ENCODE data around the gene IFT52.
"Not testable (repeated sequence)": the region's sequence is repeated elsewhere in the genome, so short reads cannot be mapped to it uniquely, and the experiment has no call there.

Gene IFT52

DNA sequence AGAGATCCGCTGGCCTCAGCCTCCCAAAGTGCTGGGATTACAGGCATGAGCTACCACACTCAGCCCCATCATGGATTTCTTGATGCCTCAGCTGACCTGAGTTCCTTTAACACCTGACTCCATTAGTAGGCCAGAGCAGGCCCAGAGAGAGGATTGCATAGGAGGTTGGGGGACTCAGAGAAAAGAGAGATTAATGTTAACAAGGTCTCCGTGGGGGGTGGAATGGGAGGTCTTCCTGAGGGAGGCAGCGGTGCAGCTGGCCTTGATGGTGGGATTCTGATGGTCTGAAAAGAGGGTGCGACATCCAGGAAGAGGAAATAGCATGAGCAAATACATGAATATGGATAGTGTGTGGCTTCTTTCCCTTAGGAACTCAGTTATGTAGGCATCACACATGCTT lies 22.0 kb upstream of the IFT52 start:
- DNase-seq, result no peak

DNA sequence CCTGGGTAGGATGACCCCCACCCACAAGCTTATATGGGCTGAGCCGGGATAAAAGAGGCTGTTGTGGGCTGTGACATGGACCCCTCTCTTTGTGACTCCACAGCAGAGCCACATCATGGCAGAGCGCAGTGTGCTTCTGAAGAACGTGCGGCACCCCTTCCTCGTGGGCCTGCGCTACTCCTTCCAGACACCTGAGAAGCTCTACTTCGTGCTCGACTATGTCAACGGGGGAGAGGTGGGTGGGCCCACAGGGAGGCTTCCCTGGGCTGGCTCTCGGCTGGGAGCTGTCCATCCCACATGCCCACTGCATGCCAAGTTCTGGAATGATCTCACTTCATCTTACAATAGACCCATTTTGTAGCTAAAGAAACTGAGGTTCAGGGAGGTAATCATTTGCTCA lies 21.5 kb upstream of the IFT52 start:
- DNase-seq, result no peak

DNA sequence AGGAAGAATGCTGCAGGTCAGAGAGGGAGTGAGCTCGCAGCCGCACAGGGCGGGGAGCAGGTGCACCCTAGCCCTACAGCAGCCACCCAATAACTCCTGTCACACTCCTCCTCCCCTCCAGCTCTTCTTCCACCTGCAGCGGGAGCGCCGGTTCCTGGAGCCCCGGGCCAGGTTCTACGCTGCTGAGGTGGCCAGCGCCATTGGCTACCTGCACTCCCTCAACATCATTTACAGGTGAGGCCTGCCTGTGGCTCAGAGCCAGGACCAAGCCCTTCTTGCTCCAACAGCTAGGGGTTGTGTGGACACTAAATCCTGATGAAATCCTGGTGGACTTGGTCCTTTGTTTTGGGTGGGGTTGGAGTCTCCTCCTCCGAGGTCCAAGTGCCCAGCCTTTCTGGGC lies 20.2 kb upstream of the IFT52 start:
- no peak for DNase-seq

DNA sequence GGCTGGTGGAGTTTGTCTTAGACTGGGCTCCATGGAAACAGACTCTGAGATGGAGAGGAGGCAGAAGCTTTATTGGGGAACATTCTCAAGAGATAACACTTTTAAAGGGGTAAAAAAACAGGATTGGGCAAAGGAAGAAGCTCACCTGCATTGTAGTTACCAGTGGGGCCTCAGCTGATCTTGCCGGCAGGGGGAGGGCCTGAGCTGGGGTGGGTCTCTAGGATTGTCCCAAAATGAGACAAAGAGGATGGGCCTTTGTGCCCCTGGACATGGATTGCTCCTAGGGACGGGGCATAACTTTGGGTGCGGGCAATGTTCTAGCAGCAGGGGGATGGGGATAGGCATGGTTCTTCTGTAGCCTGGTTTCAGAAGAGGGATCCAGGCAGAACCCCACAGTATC lies 19.4 kb upstream of the IFT52 start:
- no peak for DNase-seq

DNA sequence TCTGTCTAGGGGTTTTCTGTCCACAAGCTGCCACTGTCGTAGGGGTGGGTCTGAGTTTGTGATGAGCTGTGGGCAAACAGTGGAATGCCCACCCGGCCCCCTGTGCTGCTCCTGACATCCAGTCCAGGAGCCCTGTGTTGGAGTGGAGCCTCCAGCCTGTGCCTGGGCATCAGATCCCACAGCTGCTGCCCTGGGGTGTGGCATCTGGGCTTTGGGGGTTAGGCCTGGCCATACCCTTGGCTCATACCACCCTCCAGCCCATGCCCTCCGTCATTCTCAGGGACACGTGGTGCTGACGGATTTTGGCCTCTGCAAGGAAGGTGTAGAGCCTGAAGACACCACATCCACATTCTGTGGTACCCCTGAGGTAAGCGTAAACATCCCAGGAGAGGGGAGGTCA lies 19.0 kb upstream of the IFT52 start:
- DNase-seq, result no peak

DNA sequence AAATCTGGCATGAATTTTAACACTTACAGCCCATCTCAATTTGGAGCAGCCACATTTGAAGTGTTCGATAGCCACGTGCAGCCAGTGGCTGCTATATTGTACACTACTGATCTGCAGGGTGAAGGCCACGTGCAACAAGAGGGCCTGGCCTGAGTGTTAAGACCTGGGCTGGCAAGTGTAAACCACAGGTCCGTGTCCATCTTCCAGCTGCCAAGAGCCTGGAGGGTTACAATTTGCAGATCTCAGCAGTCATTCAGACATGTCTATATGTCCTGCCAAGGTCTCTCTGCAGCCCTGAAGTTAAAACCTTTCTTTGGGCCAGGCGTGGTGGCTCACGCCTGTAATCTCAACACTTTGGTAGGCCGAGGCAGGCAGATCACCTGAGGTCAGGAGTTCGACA lies 17.8 kb upstream of the IFT52 start:
- DNase-seq, result no peak

DNA sequence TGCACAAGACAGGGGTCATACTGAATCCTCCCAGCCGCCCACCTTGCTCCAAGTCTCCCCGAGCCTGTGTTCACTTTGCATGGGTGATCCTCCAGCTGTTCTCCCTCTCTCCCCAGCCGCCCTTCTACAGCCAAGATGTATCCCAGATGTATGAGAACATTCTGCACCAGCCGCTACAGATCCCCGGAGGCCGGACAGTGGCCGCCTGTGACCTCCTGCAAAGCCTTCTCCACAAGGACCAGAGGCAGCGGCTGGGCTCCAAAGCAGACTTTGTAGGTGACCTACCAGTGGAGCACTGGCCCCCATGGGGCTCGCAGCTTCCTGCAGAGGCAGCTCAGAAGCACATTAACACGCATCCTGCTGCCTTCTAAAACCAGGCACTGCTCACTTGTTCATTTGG lies 14.6 kb upstream of the IFT52 start:
- no peak for DNase-seq

DNA sequence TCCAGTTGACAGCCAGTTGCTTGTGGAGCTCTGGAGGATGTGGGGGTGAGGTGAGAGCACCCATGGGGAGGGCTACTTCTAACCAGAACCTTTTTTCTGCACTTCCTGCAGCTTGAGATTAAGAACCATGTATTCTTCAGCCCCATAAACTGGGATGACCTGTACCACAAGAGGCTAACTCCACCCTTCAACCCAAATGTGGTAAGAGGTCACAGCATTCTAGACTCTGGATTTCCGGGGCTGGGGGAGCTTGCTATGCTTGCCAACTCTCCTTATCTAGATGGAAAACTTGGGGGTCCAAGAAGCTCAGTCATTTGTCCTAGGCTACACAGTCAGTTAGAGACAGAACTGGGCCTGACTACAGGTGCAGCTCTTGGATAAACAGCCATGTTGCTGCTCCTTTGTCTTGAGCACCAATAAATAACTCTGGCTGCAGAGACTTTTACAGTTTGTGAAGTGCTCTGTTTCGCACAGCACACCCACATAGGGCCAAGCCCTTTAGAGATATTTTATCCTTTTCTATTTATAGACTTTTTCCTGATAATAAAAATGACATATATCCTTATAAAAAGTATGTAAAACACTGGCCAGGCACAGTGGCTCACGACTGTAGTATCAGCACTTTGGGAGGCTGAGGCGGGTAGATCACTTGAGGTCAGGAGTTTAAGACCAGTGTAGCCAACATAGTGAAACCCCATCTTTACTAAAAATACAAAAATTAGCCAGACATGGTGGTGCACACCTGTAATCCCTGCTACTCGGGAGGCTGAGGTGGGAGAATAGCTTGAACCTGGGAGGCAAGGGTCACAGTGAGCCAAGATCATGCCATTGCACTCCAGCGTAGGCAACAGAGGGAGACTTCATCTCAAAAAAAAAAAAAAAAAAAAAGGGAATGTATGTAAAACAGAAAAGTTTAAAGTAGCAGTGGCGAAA lies 10.6 kb upstream of the IFT52 start:
- no peak for DNase-seq

DNA sequence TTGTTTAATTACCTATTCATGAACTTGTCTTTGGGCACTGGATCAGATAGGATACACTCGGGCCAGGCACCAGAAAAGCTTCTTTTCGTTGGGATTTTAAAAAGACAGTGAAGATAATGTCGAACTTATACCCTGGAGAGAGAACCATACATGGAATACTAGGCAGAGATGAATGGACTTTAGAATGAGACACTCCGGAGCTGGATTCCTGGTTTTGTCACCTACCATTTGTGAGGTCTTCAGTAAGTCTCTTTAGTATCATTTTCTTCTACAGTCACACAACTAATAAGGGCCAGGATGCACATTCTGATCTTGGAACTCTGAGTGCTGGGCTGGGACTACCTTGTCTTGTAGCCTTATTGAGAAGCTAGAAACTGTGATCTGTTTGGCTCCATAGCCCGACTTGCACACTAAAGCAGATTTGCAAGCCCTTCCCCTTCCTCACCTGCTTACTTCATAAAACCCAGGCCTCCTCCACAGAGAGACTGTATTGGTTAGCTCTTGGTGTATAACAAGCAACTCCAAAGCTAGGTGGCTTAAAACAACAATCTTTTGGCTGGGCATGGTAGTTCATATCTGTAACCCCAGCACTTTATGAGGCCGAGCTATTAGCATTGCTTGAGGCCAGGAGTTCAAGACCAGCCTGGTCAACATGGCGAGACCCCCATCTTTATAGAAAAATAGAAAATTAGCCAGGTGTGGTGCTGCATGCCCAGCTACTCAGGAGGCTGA lies 7.4 kb upstream of the IFT52 start:
- DNase-seq, result no peak

DNA sequence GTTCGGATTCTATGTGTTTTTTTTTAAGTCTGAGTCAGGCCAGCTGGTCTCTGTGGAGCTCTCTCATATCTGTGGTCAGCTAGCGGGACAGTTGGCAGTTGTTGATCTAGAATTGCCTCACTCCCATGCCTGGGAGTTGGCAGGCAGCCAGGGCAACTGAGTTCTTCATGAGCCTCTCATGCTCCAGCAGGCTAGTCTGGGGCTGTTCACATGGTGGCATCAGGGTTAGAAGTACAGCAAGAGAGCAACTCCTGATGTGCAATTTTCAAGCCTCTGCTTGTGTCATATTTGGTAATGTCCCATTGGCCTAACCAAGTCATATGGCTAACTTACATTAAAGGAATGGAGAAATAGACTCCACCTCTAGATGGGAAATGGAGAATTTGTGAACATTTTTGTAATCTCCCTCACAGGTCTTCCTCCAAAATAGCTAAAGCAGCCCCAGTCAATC lies 6.7 kb upstream of the IFT52 start:
- DNase-seq, result no peak

DNA sequence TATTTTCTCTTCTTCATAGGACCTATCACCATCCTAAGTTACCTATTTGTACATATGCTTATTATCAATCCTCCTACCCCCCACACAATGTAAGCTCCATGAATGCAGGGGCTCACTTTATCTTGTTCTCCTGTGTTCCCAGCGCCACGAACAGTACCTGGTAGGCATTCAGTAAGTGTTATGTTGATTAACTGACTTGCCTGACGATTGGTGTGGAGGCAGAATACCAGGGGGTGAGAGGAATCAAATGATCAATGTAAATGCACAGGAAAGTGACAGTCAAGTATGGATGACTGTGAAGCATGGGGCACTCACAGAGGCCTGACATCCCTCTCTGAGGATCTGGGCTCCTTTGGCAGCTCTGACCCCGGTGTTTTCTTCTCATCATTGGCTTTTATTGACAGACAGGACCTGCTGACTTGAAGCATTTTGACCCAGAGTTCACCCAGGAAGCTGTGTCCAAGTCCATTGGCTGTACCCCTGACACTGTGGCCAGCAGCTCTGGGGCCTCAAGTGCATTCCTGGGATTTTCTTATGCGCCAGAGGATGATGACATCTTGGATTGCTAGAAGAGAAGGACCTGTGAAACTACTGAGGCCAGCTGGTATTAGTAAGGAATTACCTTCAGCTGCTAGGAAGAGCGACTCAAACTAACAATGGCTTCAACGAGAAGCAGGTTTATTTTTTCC lies 6.1 kb upstream of the IFT52 start:
- no peak for DNase-seq

DNA sequence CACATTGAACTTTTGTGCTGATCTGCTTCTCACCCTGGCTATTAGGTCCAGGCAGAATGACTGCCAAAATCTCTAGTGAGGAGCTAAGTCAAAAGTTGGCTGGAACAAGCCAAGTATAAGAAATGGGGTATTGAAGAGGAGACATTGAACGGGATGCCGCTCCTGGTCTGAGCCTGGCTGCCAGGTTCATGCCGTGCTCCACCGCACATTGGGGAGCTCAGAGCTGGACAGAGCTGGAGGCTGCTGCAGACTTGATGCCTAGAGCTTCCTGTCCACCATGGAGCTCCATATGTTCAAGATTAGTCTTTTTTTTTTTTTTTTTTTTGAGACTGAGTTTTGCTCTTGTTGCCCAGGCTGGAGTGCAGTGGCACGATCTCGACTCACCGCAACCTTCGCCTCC lies 4.1 kb upstream of the IFT52 start:
- DNase-seq, result no peak

DNA sequence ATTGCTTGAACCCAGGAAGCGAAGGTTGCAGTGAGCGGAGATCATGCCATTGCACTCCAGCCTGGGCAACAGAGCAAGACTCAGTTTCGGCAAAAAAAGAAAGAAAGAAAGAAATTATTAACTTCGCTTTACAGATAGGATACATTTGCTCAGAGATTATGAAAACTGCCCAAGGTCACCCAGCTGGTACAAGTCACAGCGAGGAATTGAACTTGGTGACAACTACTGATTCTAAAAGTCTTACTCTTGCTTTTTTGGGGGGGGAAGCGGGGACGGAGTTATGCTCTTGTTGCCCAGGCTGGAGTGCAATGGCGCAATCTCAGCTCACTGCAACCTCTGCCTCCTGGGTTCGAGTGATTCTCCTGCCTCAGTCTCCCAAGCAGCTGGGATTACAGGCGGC lies 2.2 kb upstream of the IFT52 start:
- DNase-seq, result not testable (repeated sequence)

DNA sequence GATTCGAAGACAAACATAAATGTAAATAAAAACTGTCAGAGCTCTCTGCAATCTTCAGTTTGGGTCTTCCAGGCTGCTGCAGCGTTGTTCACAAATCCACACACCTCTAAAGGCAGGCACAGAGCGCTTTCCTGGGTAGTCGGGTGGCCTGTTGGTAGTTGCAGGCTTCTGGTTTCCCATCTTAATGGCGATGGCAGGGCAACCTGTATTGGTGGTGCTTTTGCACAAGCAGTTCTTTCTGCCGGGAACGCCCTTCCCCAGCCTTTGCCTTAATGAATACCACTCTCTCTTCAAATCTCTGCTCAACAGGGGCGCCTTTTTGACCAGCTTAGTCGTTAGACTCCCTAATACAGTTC lies 723 bp upstream of the IFT52 start:
- no peak for DNase-seq

DNA sequence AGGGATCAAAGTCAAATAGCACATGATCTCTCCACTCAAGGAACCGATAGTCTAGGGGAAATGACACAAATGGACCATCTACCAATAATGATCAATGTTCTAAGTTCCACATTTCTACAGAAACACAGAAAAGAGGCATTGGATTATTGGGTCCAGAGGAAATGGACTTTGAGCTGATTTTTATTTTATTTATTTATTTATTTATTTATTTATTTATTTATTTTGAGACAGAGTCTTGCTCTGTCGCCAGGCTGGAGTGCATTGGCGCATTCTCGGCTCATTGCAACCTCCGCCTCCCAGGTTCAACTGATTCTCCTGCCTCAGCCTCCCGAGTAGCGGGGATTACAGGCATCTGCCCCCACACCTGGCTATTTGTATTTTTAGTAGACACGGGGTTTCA lies 11.2 kb downstream of the IFT52 start:
- DNase-seq, result not testable (repeated sequence)

DNA sequence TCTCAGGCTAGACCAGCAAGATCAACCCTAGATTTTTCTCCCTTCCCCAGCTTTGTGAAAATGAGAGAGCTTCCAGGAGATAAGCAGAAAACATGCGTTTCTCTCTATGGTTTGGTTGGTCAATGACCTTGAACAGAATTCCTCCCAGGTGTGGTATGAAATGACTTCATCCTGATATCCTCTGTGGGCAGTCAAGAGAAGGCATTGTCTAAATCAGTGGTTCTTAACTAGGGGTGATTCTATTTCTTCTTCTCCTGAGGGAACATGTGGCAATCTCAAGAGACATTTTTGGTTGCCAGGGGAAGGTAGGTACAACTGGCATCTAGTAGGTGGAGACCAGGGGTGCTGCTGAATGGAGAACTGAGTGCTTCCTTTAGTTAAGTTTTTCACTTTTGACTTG lies 12.4 kb downstream of the IFT52 start:
- DNase-seq, result no peak

DNA sequence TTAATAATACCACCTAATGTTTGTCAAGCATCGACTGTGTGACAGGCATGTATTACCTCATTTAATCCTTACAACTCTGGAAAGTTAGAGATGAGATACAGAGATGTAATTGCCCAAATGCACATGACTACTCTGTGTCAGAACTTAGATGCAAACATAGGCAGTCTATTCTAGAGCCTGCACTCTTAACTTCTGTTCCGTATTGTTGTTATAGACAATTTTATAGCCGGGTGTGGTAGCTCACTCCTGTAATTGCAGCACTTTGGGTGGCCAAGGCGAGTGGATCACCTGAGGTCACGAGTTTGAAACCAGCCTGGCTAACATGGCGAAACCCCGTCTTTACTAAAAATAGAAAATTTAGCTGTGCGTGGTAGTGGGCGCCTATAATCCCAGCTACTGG lies 15.0 kb downstream of the IFT52 start:
- no peak for DNase-seq

DNA sequence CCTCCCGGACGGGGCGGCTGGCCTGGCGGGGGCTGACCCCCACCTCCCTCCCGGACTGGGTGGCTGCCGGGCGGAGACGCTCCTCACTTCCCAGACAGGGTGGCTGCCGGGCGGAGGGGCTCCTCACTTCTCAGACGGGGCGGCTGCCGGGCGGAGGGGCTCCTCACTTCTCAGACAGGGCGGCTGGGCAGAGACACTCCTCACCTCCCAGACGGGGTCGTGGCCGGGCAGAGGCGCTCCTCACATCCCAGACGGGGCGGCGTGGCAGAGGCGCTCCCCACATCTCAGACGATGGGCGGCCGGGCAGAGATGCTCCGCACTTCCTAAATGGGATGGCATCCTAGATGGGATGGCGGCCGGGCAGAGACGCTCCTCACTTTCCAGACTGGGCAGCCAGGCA lies 16.5 kb downstream of the IFT52 start:
- DNase-seq, result not testable (repeated sequence)

DNA sequence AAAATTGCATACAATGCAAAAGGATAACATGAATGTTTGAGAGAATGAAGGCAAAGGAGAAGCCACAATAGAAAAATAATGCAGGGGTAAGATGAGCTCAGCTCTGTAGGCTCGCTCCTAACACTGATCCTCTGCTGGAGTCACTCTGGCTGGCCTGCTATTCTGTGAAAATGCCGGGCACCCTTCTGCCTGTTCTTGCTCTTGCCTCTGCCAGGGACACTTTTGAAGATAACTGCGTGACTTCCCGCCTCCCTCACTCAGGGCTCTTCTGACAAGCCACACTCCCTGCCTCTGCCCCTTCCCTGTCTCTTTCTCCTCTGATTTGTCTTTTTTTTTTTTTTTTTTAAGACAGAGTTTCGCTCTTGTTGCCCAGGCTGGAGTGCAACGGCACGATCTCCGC lies 40.9 kb downstream of the IFT52 start:
- no peak for DNase-seq

DNA sequence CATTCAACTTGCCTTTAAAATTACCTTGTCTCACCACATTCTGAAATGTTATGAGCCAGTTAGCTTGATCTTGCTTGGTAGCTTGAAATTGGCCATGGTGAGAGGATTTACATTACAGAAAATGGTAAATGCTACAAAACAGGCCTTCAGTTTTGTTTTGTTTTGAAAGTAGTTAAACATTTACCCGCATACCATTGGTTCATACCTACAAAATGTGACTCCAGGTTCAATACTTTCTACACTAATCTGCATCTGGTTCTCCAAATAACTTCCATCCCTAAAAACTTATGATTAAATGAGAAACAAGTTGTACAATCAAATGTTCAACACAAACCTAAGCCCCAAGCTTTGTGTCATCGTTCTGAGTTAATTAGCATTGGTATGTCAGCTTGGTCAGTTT lies 45.7 kb downstream of the IFT52 start:
- no peak for DNase-seq

DNA sequence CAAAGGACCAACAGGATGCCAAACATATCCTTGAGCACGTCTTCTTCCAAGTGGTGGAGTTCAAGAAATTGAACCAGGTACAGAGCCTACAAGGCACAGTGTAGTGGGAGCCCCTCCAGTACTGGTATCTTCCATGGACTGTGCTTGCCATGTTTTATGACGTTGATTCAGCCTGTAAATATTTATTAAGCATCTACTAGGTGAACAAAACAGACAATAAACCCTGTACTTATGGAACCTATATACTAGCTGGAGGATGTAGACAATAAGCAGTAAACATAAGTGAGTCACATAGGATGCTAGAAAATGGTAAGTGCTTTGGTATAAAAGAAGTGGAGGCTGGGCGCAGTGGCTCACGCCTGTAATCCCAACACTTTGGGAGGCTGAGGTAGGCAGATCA lies 51.8 kb downstream of the IFT52 start:
- DNase-seq, result no peak

DNA sequence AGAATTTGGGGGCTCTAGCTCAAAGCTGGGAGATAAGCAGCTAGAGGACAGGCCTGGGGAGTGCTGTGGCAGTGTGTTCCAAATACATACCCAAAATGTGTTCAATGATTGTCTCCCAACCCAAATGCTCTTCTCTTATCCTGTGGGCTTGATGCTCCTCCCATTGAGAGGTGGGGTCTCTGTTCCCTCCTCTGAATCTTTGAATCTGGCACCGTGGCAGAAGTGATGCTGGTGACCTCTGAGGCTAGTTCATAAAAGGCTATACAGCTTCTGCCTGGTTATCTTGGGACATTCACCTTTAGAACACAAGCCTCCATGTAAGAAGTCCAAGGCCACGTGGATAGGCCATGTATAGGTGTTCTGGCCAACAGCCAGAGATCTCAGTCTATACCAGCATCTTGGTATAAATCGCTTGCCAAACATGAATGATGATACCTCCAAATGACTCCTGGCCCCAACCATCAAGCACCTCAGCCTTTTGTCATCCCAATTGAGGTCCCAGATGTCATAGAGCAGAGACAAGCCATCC lies 60.3 kb downstream of the IFT52 start:
- DNase-seq, result no peak

DNA sequence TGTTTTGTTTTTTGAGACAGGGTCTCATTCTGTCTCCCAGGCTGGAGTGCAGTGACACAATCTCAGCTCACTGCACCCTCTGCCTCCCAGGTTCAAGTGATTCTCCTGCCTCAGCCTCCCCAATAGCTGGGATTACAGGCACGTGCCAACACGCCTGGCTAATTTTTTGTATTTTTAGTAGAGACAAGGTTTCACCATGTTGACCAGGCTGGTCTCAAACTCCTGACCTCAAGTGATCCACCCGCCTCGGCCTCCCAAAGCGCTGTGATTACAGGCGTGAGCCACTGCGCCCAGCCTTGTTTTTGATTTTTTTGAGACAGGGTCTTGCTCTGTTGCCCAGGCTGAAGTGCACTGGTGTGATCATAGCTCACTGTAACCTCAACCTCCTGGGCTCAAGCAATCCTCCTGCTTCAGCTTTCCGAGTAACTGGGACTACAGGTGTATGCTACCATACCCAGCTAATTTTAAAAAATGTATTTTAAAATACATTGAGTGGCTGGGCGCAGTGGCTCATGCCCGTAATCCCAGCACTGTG lies 61.0 kb downstream of the IFT52 start:
- not testable (repeated sequence) for DNase-seq

Measured in CD4-positive, alpha-beta T cell treated with Interleukin-17A for 1 hour (primary cell).